HG03439 (cell line): ENCODE data around the gene ABHD1.
"Not testable (repeated sequence)": the region's sequence is repeated elsewhere in the genome, so short reads cannot be mapped to it uniquely, and the experiment has no call there.

Experiments used
- ATAC-seq: cut with Tn5 transposase; IDR thresholded peaks from one replicate; pipeline ENCODE4 v1.9.1; 2021; ENCODE audit warnings: mild to moderate bottlenecking, moderate library complexity; ENCODE audit not compliant: unreplicated experiment

ABHD1 gene

DNA sequence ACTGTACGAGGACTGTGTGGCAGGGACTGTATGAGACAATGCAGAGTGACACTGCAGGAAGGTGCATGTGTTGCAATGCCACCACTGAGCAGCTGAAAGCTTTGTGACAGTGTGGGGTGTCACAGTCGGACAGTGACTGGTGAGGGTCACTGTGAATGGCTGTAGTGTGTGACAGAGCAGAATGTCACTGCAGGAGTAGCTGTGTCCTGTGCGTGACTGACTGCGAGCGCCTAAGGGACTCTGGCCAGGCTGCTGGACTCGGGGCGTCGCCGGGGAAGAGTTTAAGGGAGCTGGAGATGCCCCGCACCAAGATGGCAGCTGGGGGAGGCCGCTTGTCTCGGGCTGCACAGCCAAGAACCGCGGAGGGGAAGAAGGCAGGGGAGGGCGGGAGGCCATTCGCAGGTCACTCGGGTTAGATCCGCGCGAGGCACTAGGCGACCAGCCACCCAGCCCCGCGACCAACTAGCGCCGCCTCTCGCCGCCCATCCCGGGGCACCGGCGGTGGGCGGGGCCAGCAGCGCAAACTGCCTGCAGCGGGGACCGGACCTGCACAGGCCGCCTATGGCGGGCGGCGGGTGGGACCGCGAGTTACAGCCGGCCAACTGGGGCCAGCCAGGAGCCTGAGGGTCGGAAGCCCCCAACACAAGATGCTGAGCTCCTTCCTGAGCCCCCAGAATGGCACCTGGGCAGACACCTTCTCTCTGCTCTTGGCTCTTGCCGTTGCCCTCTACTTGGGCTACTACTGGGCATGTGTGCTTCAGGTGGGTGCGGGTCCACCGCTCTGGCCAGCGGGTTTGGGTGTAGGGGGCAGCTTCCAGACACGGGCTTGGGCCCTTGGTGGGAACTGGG lies at the start of gene ABHD1:
Gene ABHD1, plus strand, starts transcription at position 514 of the 849 bp plus-strand sequence. Its CDS starts 134 bp downstream, at position 648.
- ATAC-seq = no peak

GRCh38 chr2:27074738-27075565 lies 48.7 kb upstream of the ABHD1 start:
- no peak for ATAC-seq

- not testable (repeated sequence) for ATAC-seq
Observed at GRCh38 chr2:27075566-27075871, 48.1 kb upstream of the ABHD1 start.

DNA sequence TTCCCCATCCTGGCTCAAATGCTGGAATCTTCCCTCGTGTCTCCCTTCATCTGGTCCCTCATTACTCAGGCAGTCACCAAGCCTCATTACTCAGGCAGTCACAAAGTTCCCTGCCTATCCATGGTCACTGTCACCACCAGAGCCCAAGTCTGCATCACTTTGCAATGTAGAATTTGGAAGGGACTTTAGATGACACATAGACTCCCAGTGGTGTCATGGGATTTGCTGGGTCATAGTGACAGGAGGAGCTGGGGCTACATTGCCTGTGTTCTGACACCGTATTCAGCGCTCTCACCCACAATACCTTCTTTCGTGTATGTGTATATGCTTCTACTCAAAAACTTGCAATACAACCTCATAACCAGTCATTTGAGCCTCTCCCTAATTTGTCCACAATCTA lies 47.3 kb upstream of the ABHD1 start:
- no peak for ATAC-seq

GRCh38 chr2:27077231-27077630 lies 46.4 kb upstream of the ABHD1 start:
- ATAC-seq = no peak

DNA sequence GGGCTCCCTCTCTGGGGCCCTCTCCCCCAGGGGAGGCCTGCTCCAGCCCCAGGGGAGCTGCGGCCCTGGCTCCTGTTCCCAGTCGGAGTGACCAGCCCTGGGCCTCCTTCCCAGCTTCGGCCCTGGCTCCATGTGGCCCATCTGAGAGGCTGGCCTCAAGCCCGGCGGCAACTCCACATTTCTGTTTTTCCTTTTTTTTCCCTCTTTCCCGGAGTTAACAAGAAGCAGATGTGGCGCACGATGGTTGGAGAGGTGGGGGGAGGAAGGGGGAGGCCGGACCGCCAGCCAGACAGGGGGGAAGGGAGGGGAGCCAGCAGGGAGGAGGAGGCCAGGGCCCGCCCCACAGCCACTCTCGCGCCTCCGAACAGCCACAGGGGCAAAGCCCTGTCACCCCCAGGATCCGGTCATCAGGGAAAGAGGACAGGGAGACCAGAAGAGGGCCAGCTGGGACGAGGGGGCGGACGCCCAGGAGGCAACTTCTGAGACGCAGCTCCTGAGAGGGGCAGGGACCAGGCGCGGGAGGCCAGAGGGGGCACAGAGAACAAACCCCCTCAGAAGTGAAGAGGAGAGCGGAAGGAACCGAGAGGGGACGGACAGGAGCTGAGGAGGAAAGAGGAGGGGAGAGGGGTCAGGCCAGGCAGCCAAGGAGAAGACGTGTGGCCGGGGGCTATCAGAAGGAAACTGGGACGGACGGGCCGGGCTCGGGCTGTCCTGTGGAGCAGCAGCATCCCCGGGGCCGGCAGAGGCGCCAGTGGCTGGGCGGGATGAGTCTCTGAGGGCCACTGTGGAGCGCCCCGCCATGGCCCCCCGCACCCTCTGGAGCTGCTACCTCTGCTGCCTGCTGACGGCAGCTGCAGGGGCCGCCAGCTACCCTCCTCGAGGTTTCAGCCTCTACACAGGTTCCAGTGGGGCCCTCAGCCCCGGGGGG lies 45.1 kb upstream of the ABHD1 start, which contains the start of gene EMILIN1:
Gene EMILIN1, plus strand, starts transcription at position 349 of the 928 bp plus-strand sequence. Its CDS starts 451 bp downstream, at position 800.
- no peak for ATAC-seq

GRCh38 chr2:27079233-27080139 lies 44.1 kb upstream of the ABHD1 start:
- ATAC-seq = no peak

DNA sequence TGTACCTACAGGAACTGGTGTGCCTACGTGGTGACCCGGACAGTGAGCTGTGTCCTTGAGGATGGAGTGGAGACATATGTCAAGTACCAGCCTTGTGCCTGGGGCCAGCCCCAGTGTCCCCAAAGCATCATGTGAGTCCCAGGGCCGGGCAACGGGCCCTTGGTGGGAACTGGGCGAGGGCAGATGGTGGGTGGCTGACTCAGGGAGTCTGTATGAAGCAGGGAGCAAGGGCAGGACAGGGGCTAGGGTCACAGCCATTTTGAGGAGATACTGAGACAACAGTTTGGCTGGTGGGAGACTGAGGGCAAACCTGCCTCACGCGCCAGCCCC lies 43.5 kb upstream of the ABHD1 start:
- ATAC-seq = no peak

DNA sequence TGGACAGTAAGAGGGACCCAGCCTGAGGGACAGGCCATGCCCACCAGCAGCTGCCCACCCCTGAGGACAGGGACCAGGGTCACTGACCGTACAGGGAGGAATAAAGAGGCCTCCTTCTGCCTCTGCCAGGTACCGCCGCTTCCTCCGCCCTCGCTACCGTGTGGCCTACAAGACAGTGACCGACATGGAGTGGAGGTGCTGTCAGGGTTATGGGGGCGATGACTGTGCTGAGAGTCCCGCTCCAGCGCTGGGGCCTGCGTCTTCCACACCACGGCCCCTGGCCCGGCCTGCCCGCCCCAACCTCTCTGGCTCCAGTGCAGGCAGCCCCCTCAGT lies 43.0 kb upstream of the ABHD1 start:
- no peak for ATAC-seq

DNA sequence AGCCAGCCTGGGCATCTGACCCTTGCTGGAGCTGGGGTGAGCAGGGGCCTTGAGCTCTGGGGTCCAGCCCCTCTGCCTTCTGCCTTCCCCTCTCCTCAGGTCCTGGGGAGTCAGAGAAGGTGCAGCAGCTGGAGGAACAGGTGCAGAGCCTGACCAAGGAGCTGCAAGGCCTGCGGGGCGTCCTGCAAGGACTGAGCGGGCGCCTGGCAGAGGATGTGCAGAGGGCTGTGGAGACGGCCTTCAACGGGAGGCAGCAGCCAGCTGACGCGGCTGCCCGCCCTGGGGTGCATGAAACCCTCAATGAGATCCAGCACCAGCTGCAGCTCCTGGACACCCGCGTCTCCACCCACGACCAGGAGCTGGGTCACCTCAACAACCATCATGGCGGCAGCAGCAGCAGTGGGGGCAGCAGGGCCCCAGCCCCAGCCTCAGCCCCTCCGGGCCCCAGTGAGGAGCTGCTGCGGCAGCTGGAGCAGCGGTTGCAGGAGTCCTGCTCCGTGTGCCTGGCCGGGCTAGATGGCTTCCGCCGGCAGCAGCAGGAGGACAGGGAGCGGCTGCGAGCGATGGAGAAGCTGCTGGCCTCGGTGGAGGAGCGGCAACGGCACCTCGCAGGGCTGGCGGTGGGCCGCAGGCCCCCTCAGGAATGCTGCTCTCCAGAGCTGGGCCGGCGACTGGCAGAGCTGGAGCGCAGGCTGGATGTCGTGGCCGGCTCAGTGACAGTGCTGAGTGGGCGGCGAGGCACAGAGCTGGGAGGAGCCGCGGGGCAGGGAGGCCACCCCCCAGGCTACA lies 41.4 kb upstream of the ABHD1 start:
- ATAC-seq = no peak

- no peak for ATAC-seq
Observed at GRCh38 chr2:27082773-27083409, 40.7 kb upstream of the ABHD1 start.

- ATAC-seq = no peak
Observed at GRCh38 chr2:27083410-27084296, 40.0 kb upstream of the ABHD1 start.

GRCh38 chr2:27084297-27085061 lies 39.1 kb upstream of the ABHD1 start:
- no peak for ATAC-seq

DNA sequence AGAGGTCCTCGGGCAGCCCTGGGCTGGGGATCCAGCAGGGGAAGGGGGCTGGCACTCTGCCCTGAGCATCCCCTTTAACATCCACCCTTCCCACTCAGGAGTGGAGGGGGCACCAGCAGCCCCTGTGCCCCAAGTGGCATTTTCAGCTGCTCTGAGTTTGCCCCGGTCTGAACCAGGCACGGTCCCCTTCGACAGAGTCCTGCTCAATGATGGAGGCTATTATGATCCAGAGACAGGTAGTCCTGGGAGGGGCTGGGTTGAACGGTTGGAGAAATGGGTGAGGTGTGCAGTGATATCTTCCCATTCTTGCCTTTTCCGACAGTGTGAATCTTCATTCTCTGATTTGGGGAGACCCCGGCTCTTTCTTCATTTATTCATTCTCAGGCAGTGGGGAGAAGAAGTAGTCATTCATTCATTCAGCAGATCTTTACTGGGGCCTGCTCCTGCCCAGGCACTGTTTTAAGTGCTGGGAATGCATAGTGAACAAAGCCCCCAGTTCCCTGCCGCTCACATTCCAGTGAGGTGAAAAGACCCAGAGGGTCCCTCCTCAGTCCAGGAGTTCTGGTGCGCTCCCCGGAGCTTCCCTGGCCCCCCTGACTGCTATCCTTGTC lies 38.4 kb upstream of the ABHD1 start:
- ATAC-seq = no peak

DNA sequence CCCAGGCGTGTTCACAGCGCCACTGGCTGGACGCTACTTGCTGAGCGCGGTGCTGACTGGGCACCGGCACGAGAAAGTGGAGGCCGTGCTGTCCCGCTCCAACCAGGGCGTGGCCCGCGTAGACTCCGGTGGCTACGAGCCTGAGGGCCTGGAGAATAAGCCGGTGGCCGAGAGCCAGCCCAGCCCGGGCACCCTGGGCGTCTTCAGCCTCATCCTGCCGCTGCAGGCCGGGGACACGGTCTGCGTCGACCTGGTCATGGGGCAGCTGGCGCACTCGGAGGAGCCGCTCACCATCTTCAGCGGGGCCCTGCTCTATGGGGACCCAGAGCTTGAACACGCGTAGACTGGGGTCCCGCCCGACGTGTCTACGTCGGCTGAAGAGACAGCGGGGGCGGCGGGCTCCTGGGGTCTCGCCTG lies 37.9 kb upstream of the ABHD1 start:
- peak; percentile 7 for ATAC-seq

- peak; percentile 69 for ATAC-seq
Observed at GRCh38 chr2:27086090-27086723, 37.4 kb upstream of the ABHD1 start.
